HepG2 (cell line): ENCODE measurements around the gene KAT2A. TPM values are rescaled to one million over a fixed set of nuclear protein-coding genes. Genes with fewer than 3 reads are reported as not detected.

Source experiments
- DMAP1 ChIP-seq: IDR thresholded peaks from 2 replicates; pipeline ENCODE4 v1.6.1; 2016
- KDM5B ChIP-seq: sonication (generic); formaldehyde crosslinking; IDR thresholded peaks from 2 replicates; pipeline ENCODE4 v1.4.0; 2020; ENCODE audit warnings: missing genetic modification reagents, mild to moderate bottlenecking, borderline replicate concordance
- MAFK ChIP-seq, 2 experiments: IDR thresholded peaks in 1 of 2; conservative IDR thresholded peaks in 1 of 2; 2 replicates each; pipeline ENCODE4 v1.6.1; 2011; ENCODE audit warnings: improper control_type of control experiment in 2 of 2, low read length in 2 of 2
- PHF5A ChIP-seq: IDR thresholded peaks from one replicate; pipeline ENCODE4 v1.6.1; 2018; ENCODE audit warnings: low read depth, missing genetic modification reagents; ENCODE audit not compliant: unreplicated experiment
- RCOR2 ChIP-seq: IDR thresholded peaks from 2 replicates; pipeline ENCODE4 v1.6.1; 2016; ENCODE audit warnings: missing biosample characterization, missing genetic modification reagents
- SNAPC2 ChIP-seq: sonication (generic); formaldehyde crosslinking; IDR thresholded peaks from 2 replicates; pipeline ENCODE4 v1.8.1; 2022; ENCODE audit warnings: mild to moderate bottlenecking, missing genetic modification reagents
- TGIF2 ChIP-seq: IDR thresholded peaks from 2 replicates; pipeline ENCODE4 v1.6.1; 2016; ENCODE audit warnings: control low read depth, missing compliant biosample characterization
- ZFX ChIP-seq: sonication (generic); formaldehyde crosslinking; IDR thresholded peaks from 2 replicates; pipeline ENCODE4 v1.4.0; 2020; ENCODE audit warnings: mild to moderate bottlenecking, low read depth, missing genetic modification reagents, moderate library complexity
- ZNF431 ChIP-seq: sonication (generic); formaldehyde crosslinking; IDR thresholded peaks from 2 replicates; pipeline ENCODE4 v1.9.0; 2022; ENCODE audit warnings: missing genetic modification reagents, low read depth, mild to moderate bottlenecking, borderline replicate concordance
- ZNF569 ChIP-seq: sonication (generic); formaldehyde crosslinking; IDR thresholded peaks from 2 replicates; pipeline ENCODE4 v1.5.0; 2020; ENCODE audit warnings: mild to moderate bottlenecking, missing genetic modification reagents, moderate library complexity, borderline replicate concordance
- ZNF674 ChIP-seq: sonication (generic); formaldehyde crosslinking; IDR thresholded peaks from 2 replicates; pipeline ENCODE4 v1.5.0; 2020; ENCODE audit warnings: low read depth, mild to moderate bottlenecking, missing genetic modification reagents
- ZNF75D ChIP-seq: sonication (generic); formaldehyde crosslinking; IDR thresholded peaks from 2 replicates; pipeline ENCODE4 v1.8.1; 2023; ENCODE audit warnings: missing genetic modification reagents, mild to moderate bottlenecking, borderline replicate concordance
- polyA plus RNA-seq, 8 experiments: library from polyadenylated mRNA; depleted of rRNA in 3 of 8; stranded (reverse) in 7 of 8; unstranded in 1 of 8; fragments of >200 nt; fragmentation: Illumina TruSeq in 4 of 8; extraction: Trizol in 4 of 8; gene quantifications; 2 replicates each; pipeline versions ENCODE4 v1.2.1 to v1.2.3, GENCODE V29; 2011 to 2016; ENCODE audit warnings: low read depth in 4 of 8, missing spikeins in 1 of 8, mixed read lengths in 1 of 8; ENCODE audit not compliant: insufficient read depth in 1 of 8
- total RNA-seq, 5 experiments: library from RNA; depleted of rRNA; stranded (reverse); fragments of >200 nt; fragmentation: Illumina TruSeq; extraction: Trizol; gene quantifications; 2 replicates each; pipeline ENCODE4 v1.2.3, GENCODE V29; 2016; ENCODE audit warnings: low read depth in 1 of 5
- TF ChIP-seq, protein P1 (sequence below): IDR thresholded peaks from 2 replicates; pipeline ENCODE4 v1.6.1; 2016; ENCODE audit warnings: missing compliant biosample characterization, missing genetic modification reagents, borderline replicate concordance
- TF ChIP-seq, protein P2 (sequence below): sonication (generic); formaldehyde crosslinking; IDR thresholded peaks from 2 replicates; pipeline ENCODE4 v1.5.1; 2020; ENCODE audit warnings: missing genetic modification reagents, mild to moderate bottlenecking, borderline replicate concordance

Gene KAT2A
- total and polyA plus RNA-seq, 2 of the 13 experiments (the other 11 are each of a cell fraction or from before 2014, with no cell fraction given) = 29.1 to 90.4 TPM

DNA sequence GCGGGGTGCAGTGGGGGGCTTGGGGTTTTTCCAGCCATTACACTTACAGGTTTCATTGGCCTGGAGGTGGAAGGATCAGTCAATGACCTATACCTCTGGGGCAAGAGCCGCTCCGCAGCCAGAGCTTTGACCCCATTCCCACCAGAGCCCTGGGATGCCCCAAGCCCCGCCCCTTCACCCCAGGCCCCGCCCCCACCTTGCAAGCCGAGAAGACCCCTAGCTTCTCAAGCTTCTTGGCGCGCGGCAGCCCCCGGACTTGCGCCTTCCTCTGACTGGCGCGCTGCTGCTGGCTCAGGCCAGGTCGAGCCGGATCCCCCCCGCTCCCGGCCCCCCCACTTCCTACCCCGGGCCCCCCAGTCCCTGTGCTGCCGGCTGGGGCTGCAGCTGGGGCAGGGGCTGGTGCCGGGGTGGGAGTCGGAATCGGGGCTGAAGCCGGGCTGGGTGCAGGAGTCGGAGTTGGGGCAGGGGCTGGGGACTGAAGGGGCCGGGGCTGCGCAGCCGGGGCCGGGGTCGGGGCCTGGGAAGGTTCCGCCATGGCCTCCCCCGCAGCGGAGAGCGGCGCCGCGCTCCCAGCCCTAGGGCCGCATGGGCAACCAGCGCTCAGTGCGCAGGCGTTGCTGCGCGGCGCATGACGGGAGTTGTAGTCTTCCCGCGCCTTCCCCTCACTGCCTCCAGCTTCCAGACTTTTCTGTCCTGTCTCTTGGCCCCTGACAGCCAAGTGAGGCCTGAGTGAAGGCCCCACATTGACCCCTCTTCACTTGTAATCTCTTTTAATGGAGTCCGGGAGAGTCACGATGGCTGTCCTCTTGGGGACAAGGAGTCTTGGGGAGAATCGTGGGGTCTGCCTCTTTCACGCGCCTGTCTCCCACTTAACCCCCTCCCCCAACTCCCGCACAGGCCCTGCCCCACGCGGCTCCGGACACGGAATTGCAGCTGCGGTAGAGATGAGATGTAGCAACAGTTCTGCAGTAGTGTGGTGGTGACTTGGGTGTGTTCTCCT lies at the start of gene KAT2A (continued):
- TF ChIP-seq ZNF431 (peak; percentile 40; the same call in 1 of the 2 replicates), MAFK (conservative IDR thresholded peaks at IDR 0.05 in 1 of 2, IDR thresholded peaks at IDR 0.05 in 1 of 2; ENCODE audit: low read length in 2 of 2) (no peak), ZFX (CRISPR knock-in tag) (peak; percentile 98), KDM5B (CRISPR knock-in tag) (0 out of 2 replicates have a peak, but pooled peaks have one; percentile 36), RCOR2 (CRISPR knock-in tag) (no peak), ZNF674 (CRISPR knock-in tag) (0 out of 2 replicates have a peak, but pooled peaks have one; percentile 39), PHF5A (CRISPR knock-in tag) (peak; percentile 51), DMAP1 (CRISPR knock-in tag) (peak; percentile 81; the same call in 1 of the 2 replicates), ZNF569 (CRISPR knock-in tag) (no peak), SNAPC2 (0 out of 2 replicates have a peak, but pooled peaks have one; percentile 34), ZNF75D (CRISPR knock-in tag) (0 out of 2 replicates have a peak, but pooled peaks have one; percentile 39), TGIF2 (peak; percentile 69; the same call in 1 of the 2 replicates)
- TF ChIP-seq, protein P1, sequence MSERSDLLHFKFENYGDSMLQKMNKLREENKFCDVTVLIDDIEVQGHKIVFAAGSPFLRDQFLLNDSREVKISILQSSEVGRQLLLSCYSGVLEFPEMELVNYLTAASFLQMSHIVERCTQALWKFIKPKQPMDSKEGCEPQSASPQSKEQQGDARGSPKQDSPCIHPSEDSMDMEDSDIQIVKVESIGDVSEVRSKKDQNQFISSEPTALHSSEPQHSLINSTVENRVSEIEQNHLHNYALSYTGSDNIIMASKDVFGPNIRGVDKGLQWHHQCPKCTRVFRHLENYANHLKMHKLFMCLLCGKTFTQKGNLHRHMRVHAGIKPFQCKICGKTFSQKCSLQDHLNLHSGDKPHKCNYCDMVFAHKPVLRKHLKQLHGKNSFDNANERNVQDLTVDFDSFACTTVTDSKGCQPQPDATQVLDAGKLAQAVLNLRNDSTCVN (CRISPR knock-in tag) = peak; percentile 44; the same call in 1 of the 2 replicates
- TF ChIP-seq, protein P2, sequence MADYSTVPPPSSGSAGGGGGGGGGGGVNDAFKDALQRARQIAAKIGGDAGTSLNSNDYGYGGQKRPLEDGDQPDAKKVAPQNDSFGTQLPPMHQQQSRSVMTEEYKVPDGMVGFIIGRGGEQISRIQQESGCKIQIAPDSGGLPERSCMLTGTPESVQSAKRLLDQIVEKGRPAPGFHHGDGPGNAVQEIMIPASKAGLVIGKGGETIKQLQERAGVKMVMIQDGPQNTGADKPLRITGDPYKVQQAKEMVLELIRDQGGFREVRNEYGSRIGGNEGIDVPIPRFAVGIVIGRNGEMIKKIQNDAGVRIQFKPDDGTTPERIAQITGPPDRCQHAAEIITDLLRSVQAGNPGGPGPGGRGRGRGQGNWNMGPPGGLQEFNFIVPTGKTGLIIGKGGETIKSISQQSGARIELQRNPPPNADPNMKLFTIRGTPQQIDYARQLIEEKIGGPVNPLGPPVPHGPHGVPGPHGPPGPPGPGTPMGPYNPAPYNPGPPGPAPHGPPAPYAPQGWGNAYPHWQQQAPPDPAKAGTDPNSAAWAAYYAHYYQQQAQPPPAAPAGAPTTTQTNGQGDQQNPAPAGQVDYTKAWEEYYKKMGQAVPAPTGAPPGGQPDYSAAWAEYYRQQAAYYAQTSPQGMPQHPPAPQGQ (CRISPR knock-in tag) = 0 out of 2 replicates have a peak, but pooled peaks have one; percentile 18
